Naive B cell (primary cell): ENCODE data around the gene CCDC33. TPM values are rescaled to one million over a fixed set of nuclear protein-coding genes. Genes with fewer than 3 reads are reported as not detected.
A peak's percentile ranks its signal among the peaks of the same experiment; 100 is the strongest.

Experiments
- ATAC-seq, 2 donors: fragments of 150-1000 bp; cut with Tn5 transposase; 2 replicates each; pipeline ENCODE4 v1.10.0; 2021; ENCODE audit warnings: low read depth in 2 of 2, mild to moderate bottlenecking in 2 of 2, moderate library complexity in 2 of 2
- DNase-seq: peaks from one replicate; pipeline ENCODE4 v3.0.0; 2022
- H3K27ac Mint-ChIP-seq, 6 donors: one replicate each; pipeline ENCODE4 v1.8.0; 2020 to 2022; ENCODE audit warnings: mild to moderate bottlenecking in 6 of 6, mixed read lengths in 6 of 6, moderate library complexity in 5 of 6, inconsistent platforms in 2 of 6
- H3K27me3 Mint-ChIP-seq, 3 donors: one replicate each; pipeline ENCODE4 v1.8.0; 2021 to 2022; ENCODE audit warnings: mixed read lengths in 3 of 3, mild to moderate bottlenecking in 1 of 3
- H3K36me3 Mint-ChIP-seq, 2 donors: one replicate each; pipeline ENCODE4 v1.8.0; 2020 to 2022; ENCODE audit warnings: mixed read lengths in 2 of 2, inconsistent platforms in 1 of 2, mild to moderate bottlenecking in 1 of 2
- H3K4me1 Mint-ChIP-seq, 3 donors: one replicate each; pipeline ENCODE4 v1.8.0; 2020 to 2022; ENCODE audit warnings: mixed read lengths in 3 of 3, inconsistent platforms in 1 of 3, mild to moderate bottlenecking in 1 of 3, moderate library complexity in 1 of 3
- H3K4me3 Mint-ChIP-seq, 8 donors: one replicate each; pipeline ENCODE4 v1.8.0; 2020 to 2022; ENCODE audit warnings: mild to moderate bottlenecking in 8 of 8, mixed read lengths in 8 of 8, moderate library complexity in 8 of 8, inconsistent platforms in 2 of 8
- H3K9me3 Mint-ChIP-seq, 7 donors: one replicate each; pipeline ENCODE4 v1.8.0; 2020 to 2022; ENCODE audit warnings: mixed read lengths in 7 of 7, mild to moderate bottlenecking in 5 of 7, inconsistent platforms in 2 of 7, moderate library complexity in 1 of 7
- polyA plus RNA-seq, 6 donors: library from polyadenylated mRNA; unstranded; fragments of 300-500 nt; fragmentation: Illumina TruSeq; gene quantifications; one replicate each; pipeline ENCODE4 v1.2.3, GENCODE V29; 2021; ENCODE audit warnings: low read depth in 6 of 6

CCDC33 gene
- polyA plus RNA-seq, 6 donors from 2014 or later = not detected

DNA sequence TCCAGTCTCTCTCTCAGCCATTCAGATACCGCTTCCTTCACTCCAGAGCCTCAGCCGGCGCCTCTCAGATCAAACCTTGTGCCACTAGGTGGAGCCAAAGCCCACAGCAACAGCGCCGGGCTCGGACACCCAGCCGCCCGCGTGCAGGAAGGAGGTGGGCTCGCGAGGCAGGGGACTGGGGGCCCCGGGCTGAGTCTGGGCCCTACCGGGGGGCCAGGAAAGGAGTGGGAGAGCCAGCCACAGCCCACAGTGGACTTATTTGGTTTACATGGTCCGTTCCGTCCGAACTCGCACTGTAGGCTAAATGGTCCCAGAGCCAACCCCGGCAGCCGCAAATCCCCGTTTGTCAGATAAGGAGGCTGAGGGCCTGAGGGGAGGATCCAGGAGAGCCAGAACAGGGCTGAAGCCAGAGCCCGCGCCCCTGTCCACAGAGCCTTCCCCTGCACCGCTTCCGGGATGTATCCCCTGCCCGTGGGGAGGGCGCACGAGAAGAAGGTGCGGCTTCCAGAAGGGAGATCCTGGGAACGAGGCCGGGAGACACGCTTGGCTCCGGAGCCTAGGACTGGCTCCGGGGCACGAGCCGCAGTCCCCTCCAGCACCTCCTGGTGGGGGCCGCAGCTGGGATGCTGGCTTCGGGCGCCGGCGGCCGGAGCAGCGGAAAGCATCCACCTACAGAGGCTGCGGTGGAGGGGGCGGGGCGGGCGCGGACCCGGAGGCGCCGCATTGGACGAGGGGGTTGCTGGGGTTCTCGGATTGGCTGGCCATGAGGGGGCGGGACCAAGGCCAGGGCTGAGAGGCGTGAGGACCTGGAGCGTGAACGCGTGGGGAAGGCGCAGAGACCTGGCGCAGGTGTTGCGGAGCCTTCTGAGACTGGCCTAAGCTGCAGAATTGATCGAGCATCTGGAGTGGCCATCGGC is 137.9 kb downstream of the CCDC33 start:
- ATAC-seq (peak; percentile 92 to 93), DNase-seq (peak; percentile 91)
- Mint-ChIP-seq H3K4me3 (peak overlapping the region; percentile 67 to 91 (median 86)), H3K4me1 (peaks cover 10 to 24% (median 20%) of the 10 kb centered on the region in 3 donors), H3K36me3 (no peaks in the 10 kb centered on the region), H3K9me3 (no peaks in the 10 kb centered on the region), H3K27me3 (peaks cover 15 to 32% (median 29%) of the 10 kb centered on the region in 3 donors), H3K27ac (peak overlapping the region; percentile 6 to 91 (median 85))

DNA sequence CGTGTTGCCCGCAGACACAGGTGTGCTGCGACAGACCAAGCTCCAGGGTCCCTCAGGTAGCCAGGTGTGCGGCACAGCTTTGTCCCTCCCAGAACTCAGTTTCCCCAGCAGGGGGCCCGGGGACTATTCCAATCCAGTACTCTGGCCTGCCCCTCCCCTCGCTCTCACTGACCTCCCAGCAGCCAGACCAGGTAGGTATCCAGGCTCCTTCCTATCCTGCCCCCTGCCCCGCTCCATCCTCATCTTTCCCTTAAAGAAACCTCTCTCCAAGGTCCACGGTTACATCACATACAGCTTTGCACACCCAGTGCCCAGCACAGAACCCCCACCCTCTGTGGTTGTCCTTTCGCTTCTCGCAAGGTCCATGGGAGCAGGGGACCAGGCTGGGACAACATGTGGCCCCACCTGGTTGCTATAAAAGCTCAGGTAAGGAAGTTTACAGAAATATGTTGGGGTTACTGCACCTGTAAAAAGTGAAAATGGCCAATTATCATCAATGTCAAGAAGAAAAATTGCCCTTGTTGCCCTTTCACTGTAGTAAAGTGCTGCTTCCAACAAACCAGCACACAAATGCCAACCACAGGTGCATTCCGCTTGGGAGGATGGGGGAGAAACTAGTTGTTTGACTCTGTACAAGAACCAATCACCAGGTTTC is 138.6 kb downstream of the CCDC33 start:
- Mint-ChIP-seq H3K36me3 (no peaks in the 10 kb centered on the region), H3K27me3 (peaks cover 12 to 24% (median 23%) of the 10 kb centered on the region in 3 donors), H3K4me3 (peak overlapping the region; percentile 48 to 90 (median 82)), H3K4me1 (peaks cover 10 to 25% (median 20%) of the 10 kb centered on the region in 3 donors), H3K9me3 (no peaks in the 10 kb centered on the region), H3K27ac (peak overlapping the region in 5 of 6 donors; percentile 6 to 96 (median 84))
- no peak for DNase-seq
- ATAC-seq = no peak

DNA sequence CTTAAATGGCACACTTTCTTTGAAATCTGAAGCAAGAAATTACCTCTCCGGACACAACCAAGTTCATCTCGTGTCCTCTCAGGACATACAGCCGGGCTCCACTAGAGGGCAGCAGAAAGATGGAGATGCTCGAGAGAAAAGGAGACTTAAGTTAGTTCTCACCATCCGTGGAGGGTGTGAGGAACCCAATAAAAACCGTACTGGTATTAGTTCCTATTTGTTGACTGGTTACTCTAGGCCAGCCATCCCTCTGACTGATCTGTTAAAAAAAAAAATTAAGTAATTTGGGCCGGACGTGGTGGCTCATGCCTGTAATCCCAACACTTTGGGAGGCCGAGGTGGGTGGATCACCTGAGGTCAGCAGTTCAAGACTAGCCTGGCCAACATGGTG is 139.2 kb downstream of the CCDC33 start:
- H3K27ac Mint-ChIP-seq = peak overlapping the region in 5 of 6 donors; percentile 6 to 96 (median 84)
- H3K9me3 Mint-ChIP-seq = no peaks in the 10 kb centered on the region
- peaks cover 10 to 25% (median 20%) of the 10 kb centered on the region in 3 donors for H3K4me1 Mint-ChIP-seq
- no peaks in the 10 kb centered on the region for H3K36me3 Mint-ChIP-seq
- H3K4me3 Mint-ChIP-seq = peak overlapping the region; percentile 25 to 90 (median 76)
- DNase-seq (peak; percentile 81), ATAC-seq (peak; percentile 32 to 36)
- peaks cover 9 to 21% (median 18%) of the 10 kb centered on the region in 3 donors for H3K27me3 Mint-ChIP-seq

- Mint-ChIP-seq H3K9me3 (no peaks in the 10 kb centered on the region), H3K27me3 (peaks cover under 1 to 11% (median 9%) of the 10 kb centered on the region in 3 donors), H3K27ac (peak overlapping the region in 2 of 6 donors; percentile 11 to 47), H3K4me3 (peak overlapping the region in 1 of 8 donors; percentile 4), H3K4me1 (peaks cover 10 to 25% (median 20%) of the 10 kb centered on the region in 3 donors), H3K36me3 (no peaks in the 10 kb centered on the region)
- DNase-seq (no peak), ATAC-seq (no peak)
Measured at GRCh38 chr15:74376226-74376625, 140.1 kb downstream of the CCDC33 start.

DNA sequence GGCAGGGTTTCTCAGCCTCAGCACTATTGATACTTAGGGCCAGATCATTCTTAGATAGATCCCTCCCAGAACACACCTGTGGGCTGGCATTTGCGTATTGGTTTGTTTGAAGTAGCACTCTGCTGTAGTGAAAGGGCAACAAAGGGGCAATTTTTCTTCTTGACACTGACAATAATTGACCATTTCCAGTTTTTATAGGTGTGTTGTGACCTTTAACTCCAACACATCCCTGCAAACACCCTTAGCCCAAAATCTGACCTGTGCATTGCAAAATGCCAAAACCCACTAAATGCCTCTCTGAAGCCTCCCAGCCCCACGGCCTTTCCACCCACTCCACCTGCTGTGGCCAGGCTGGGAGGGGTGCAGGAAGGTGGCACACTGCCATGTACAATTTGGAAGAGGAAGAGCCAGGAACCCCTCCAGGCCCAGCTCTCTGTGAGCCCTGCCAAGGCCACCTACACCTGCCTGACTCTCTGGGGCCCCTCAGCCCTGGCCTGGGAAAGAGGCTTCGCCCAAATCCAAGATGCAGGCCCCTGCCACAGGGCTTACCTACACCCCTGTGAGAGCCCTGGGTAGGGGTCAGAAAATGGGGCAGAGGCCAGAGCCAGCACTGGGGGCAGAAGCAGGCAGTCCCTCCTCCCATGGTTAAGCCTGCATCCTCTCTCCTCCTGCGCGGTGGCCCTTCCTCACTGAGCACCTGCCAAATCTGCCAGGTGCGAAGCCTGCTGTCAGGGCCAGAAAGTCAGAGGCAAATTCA is 140.9 kb downstream of the CCDC33 start:
- Mint-ChIP-seq H3K9me3 (no peaks in the 10 kb centered on the region), H3K36me3 (no peaks in the 10 kb centered on the region), H3K27ac (peak overlapping the region in 2 of 6 donors; percentile 25 to 65), H3K4me1 (peaks cover 12 to 27% (median 20%) of the 10 kb centered on the region in 3 donors), H3K27me3 (peaks cover 0 to 5% (median 3%) of the 10 kb centered on the region in 3 donors), H3K4me3 (peak overlapping the region in 1 of 8 donors; percentile 4)
- ATAC-seq (no peak), DNase-seq (no peak)

DNA sequence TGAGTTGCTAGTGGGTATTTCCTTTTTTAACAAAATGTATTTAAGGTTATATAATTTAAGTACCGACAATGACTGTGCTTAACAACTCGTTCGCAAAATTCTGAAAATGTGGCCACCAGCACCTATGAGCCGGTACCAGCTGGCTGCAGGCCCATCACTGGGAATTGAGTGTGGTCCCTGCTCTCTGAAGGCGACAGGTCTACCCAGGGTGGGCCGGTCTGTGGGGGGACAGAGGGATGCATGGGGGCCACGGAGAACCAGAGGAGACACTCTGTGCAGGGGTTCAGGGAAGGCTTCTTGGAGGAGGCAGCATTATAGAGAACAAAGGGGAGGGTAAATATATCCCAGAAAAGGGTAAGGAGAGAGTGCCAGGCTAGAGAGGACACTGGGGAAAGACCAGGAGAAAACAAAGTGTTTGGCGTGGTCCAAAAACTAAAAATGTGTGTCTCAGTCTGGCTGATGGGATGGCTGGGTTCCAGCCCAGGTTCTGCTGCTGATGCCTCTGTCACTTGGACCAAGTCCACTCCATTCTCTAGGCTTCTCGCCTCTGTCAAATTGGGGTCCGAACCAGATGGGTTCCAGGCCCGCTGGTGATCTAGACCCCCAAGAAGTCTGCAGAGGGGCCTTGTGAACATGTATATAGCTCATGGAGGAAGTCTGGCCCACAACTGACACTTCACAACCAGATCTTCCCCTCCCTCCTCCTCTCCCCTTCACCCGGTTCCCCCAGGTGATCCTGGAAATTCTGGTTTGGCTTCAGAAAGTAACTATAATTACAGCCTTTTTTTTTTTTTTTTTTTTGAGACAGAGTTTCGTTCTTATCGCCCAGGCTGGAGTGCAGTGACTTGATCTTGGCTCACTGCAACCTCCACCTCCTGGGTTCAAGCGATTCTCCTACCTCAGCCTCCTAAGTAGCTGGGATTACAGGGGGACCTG is 142.0 kb downstream of the CCDC33 start:
- ATAC-seq = no peak
- H3K27me3 Mint-ChIP-seq = no peaks in the 10 kb centered on the region
- no peaks in the 10 kb centered on the region for H3K36me3 Mint-ChIP-seq
- no peaks in the 10 kb centered on the region for H3K9me3 Mint-ChIP-seq
- H3K27ac Mint-ChIP-seq = peak overlapping the region in 2 of 6 donors; percentile 60 to 65
- H3K4me1 Mint-ChIP-seq = peaks cover 23 to 38% (median 30%) of the 10 kb centered on the region in 3 donors
- H3K4me3 Mint-ChIP-seq = peak overlapping the region in 1 of 8 donors; percentile 20
- DNase-seq = no peak

- H3K27ac Mint-ChIP-seq = peak overlapping the region in 3 of 6 donors; percentile 38 to 93 (median 65)
- no peaks in the 10 kb centered on the region for H3K36me3 Mint-ChIP-seq
- no peak for DNase-seq
Measured at GRCh38 chr15:74378848-74379247, 142.7 kb downstream of the CCDC33 start.

DNA sequence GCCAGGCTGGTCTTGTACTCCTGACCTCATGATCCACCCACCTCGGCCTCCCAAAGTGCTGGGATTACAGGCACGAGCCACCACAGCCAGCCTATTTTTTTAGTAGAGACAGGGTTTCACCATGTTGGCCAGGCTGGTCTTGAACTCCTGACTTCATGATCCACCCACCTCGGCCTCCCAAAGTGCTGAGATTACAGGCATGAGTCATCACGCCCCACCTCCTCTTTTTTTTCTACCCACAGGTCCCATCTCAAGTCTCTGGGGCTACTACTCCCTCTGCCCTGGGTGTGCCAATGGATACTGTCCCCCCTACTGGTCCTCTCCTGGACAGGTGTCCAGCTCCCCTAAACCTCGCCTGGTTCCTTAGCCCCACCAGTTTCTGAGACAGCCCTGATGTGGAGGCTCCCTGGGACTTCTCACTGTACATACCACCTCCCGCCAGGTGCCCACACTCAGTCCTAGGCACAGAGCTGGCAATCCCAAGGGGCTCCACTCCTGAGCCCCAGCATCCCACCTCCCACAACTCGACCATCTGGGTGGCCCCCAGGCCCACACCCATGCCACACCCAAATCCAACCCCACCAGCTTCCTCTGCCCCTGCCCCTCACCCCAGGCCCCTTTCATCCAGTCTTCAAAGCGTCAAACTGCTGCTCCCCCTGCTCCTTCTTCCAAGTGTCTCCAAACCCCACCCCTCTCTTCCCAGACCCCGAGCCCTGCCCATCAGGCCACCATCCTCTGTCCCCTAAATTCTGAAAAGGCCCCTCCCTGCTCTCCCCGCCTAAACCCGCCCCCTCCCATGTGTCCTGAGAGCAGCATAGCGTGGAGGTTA is 144.4 kb downstream of the CCDC33 start:
- no peak for DNase-seq

More at GRCh38 chr15:74378848-74379247, 142.7 kb downstream of the CCDC33 start:
- no peak overlapping the region for H3K4me3 Mint-ChIP-seq
- no peaks in the 10 kb centered on the region for H3K27me3 Mint-ChIP-seq
- no peak for ATAC-seq
- peaks cover 28 to 42% (median 31%) of the 10 kb centered on the region in 3 donors for H3K4me1 Mint-ChIP-seq
- H3K9me3 Mint-ChIP-seq = no peaks in the 10 kb centered on the region

DNA sequence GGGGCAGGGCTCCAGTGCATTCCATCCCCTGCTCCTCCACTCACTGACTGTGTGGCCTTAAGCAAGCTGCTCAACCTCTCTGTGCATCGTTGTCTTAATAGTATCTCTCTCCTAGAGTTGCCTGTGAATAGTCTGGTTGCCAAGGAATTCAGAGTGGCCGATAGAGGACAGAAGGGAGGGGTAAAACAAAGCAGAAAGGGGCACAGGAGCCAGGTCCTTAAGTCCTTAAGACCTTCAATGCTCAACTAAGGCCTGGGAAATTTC is 145.0 kb downstream of the CCDC33 start:
- H3K27ac Mint-ChIP-seq = peak overlapping the region in 2 of 6 donors; percentile 94 to 96
- peaks cover 30 to 49% (median 40%) of the 10 kb centered on the region in 3 donors for H3K4me1 Mint-ChIP-seq
- no peak for DNase-seq
- ATAC-seq = no peak
- H3K9me3 Mint-ChIP-seq = no peaks in the 10 kb centered on the region
- no peak overlapping the region for H3K4me3 Mint-ChIP-seq
- H3K27me3 Mint-ChIP-seq = no peaks in the 10 kb centered on the region
- no peaks in the 10 kb centered on the region for H3K36me3 Mint-ChIP-seq

More for the DNA sequence above, 144.4 kb downstream of the CCDC33 start:
- no peak for ATAC-seq
- H3K4me3 Mint-ChIP-seq = peak overlapping the region in 1 of 8 donors; percentile 63
- peaks cover 28 to 46% (median 35%) of the 10 kb centered on the region in 3 donors for H3K4me1 Mint-ChIP-seq
- H3K27me3 Mint-ChIP-seq = no peaks in the 10 kb centered on the region
- no peaks in the 10 kb centered on the region for H3K9me3 Mint-ChIP-seq
- no peaks in the 10 kb centered on the region for H3K36me3 Mint-ChIP-seq
- H3K27ac Mint-ChIP-seq = peak overlapping the region in 2 of 6 donors; percentile 94 to 96

- ATAC-seq (no peak), DNase-seq (no peak)
- H3K4me3 Mint-ChIP-seq = no peak overlapping the region
- peaks cover 33 to 53% (median 44%) of the 10 kb centered on the region in 3 donors for H3K4me1 Mint-ChIP-seq
- no peaks in the 10 kb centered on the region for H3K9me3 Mint-ChIP-seq
- H3K27ac Mint-ChIP-seq = peak overlapping the region in 3 of 6 donors; percentile 32 to 96 (median 94)
- no peaks in the 10 kb centered on the region for H3K36me3 Mint-ChIP-seq
- H3K27me3 Mint-ChIP-seq = no peaks in the 10 kb centered on the region
Measured at GRCh38 chr15:74381481-74381880, 145.4 kb downstream of the CCDC33 start.

DNA sequence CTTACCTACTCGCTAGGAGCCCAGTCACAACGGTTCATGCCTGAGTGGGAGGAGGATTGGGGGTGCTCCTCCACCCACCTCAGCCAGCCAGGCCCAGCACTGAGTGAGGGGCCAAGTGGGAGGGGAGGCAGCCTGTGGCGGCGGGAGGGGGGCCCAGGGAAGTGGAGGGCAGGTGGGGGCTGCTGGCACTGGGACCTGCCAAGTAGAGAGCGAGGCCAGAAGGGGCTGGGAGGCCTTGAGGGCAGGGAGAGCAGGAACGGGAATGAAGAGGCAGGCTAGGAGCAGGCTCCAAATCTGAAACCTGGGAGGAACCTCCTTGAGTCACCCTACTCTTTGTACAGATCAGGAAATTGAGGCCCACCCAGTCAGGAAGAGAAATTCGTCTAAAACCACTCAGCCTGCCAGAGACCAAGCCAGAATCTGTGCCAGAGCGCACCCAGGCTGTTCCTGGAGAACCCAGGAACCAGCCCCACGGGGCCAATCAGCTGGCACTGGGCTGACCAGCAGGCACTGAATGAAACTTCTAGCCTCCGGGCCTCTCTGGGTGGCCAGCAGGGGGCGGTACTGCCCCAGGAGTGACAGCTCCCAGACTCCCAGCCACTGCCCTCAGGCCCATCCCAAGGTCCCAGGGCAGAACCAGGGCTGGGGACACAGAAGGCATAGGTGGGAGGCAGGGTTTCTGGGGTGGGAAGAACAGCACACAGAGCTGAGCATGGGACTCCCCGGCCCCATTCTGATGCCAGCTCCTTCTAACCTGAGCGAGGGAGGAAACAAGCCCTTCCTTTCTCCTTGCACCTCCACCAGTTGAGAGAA is 146.1 kb downstream of the CCDC33 start:
- DNase-seq = peak; percentile 72
- Mint-ChIP-seq H3K4me3 (peak overlapping the region in 1 of 8 donors; percentile 71), H3K4me1 (peaks cover 38 to 60% (median 51%) of the 10 kb centered on the region in 3 donors), H3K9me3 (no peaks in the 10 kb centered on the region), H3K27me3 (no peaks in the 10 kb centered on the region), H3K36me3 (no peaks in the 10 kb centered on the region), H3K27ac (peak overlapping the region; percentile 91 to 100 (median 98))
- no peak for ATAC-seq
